ENCODE measurements around the gene CREB5. TPM values are rescaled to one million over a fixed set of nuclear protein-coding genes. Genes with fewer than 3 reads are reported as not detected.

The CREB5 gene
- total and polyA plus RNA-seq, 2 of the 13 experiments (the other 11 are each of a cell fraction or from before 2014, with no cell fraction given): 0.38 to 0.71 TPM

DNA sequence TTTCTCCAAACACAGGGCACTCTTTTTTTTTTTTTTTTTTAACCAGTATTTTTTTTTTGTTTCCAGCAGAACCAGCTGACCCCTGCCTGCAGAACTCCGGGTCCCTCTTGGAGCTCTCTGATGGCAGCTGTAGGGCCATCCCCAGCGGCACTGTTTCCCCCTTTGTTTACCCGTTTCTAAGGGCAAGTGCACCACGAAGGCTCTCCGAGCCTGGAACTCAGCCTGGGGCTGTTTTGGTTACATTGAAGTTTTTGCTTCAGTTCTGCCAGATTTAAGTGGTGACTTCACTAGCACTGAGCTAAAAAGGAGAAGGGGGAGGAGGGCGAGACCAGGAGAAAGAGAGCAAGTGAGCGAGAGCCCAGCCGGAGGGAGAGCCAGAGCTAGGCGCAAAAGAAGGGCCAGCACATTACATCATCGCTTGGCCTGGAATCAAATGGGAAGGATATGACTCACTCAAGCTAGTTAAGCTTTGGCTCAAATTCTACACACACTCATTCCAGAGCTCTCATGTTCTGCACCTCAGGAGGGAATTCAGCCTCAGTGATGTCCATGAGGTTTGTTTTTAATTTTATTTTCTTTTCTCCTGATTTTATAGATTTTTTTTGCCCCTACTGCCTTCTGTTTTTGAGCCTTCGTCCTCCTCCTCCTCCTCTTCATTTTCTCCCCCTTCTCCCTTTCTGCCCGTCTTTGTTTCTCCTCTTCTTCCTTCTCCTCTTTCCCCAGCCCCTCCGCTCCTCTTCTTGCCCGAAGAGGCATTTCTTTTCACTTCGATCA is 273.5 kb downstream of the CREB5 start (continued):
- TF ChIP-seq TFDP1 (CRISPR knock-in tag; IDR thresholded peaks at IDR 0.05; ENCODE audit: borderline replicate concordance) (no peak), CEBPB (IDR thresholded peaks at IDR 0.05; ENCODE audit: borderline replicate concordance, low read depth, low read length) (peak; percentile 51; the same call in 1 of the 2 replicates), FOSL2 (CRISPR knock-in tag; IDR thresholded peaks at IDR 0.05) (peak; percentile 94), GATAD2A (CRISPR knock-in tag; IDR thresholded peaks at IDR 0.05) (no peak)

DNA sequence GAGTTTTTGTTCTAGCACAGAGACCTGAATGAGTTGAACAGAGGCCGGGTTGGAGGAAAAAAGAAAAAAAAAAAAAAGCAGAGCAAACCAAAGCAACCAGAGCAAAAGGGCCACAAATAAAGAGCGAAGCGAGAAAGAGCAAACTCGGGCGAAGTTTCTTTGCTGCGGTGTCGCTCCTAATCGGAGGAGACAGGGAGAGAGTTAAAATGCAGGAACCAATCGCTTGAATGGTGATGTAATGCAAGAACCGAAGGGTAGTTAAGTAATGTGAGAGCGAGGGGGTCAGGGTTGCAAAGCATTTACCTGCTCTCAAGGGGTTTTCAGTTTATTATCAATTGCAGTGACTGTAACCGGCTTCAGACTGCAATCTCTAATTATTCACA is 274.1 kb downstream of the CREB5 start:
- H3K9me3 ChIP-seq (ENCODE audit: low read length): no peaks in the 10 kb centered on the region
- H3K4me1 ChIP-seq (ENCODE audit: insufficient read depth, low read length): peaks cover 8% of the 10 kb centered on the region; the same call in 1 of the 2 replicates
- no peaks in the 10 kb centered on the region for H3K79me2 ChIP-seq (ENCODE audit: insufficient read depth, low read length)
- H2AFZ ChIP-seq (ENCODE audit: low read length): no peak overlapping the region
- H3K4me2 ChIP-seq (ENCODE audit: low read depth, low read length): no peak overlapping the region
- TSS peak; percentile 90 for BruUV-seq (replicated peaks)
- POLR2A ChIA-PET: no interaction called here
- no peak overlapping the region for H3K4me3 ChIP-seq (replicated peaks in 1 of 3; ENCODE audit: insufficient read depth in 1 of 3, low read depth in 2 of 3, low read length in 3 of 3)
- no peak overlapping the region for H3K27ac ChIP-seq (ENCODE audit: extremely low read length, insufficient read depth, low read length)
- H3K9ac ChIP-seq (ENCODE audit: insufficient read depth, low read depth, low read length): no peak overlapping the region
- no peaks in the 10 kb centered on the region for H4K20me1 ChIP-seq (ENCODE audit: insufficient read depth, low read length)
- FAIRE-seq (no peak), ATAC-seq (no peak), DNase-seq (ENCODE audit: low spot score) (no peak)
- intact Hi-C loops (cut with micrococcal nuclease; ENCODE audit: unreplicated experiment) (no loop called here), in situ Hi-C loops (cut with HindIII; ENCODE audit: extremely low pct_ligation_motif_present, low pct_unique_long_range_greater_than_20kb) (no loop called here)
- whole genome bisulfite sequencing (ENCODE audit: low lambda C conversion rate): 78% methylated on average over 12 of the region's 12 CpGs
- H3K36me3 ChIP-seq (replicated peaks in 1 of 2; ENCODE audit: control insufficient read depth in 1 of 2, insufficient read depth in 2 of 2, low read length in 2 of 2): no peaks in the 10 kb centered on the region
- CTCF ChIA-PET (ENCODE audit: low intra/inter-chr PET ratio, low total read pairs): no interaction called here
- peaks cover 0 to 11% of the 10 kb centered on the region in 2 experiments; a peak in 1 of 5 replicates for H3K27me3 ChIP-seq (ENCODE audit: control insufficient read depth in 1 of 2, insufficient read depth in 2 of 2, low read length in 2 of 2)
- TF ChIP-seq, protein P1, sequence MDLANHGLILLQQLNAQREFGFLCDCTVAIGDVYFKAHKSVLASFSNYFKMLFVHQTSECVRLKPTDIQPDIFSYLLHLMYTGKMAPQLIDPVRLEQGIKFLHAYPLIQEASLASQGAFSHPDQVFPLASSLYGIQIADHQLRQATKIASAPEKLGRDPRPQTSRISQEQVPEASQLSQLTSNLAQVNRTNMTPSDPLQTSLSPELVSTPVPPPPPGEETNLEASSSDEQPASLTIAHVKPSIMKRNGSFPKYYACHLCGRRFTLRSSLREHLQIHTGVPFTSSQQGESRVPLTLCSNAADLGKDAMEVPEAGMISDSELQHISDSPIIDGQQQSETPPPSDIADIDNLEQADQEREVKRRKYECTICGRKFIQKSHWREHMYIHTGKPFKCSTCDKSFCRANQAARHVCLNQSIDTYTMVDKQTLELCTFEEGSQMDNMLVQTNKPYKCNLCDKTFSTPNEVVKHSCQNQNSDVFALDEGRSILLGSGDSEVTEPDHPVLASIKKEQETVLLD (CRISPR knock-in tag; IDR thresholded peaks at IDR 0.05; ENCODE audit: low read depth): no peak
- TF ChIP-seq ZNF326 (CRISPR knock-in tag; IDR thresholded peaks at IDR 0.05; ENCODE audit: borderline replicate concordance) (no peak), ZC3H13 (CRISPR knock-in tag; IDR thresholded peaks at IDR 0.05) (no peak), ZNF30 (CRISPR knock-in tag; IDR thresholded peaks at IDR 0.05) (no peak), TMF1 (CRISPR knock-in tag; IDR thresholded peaks at IDR 0.05; ENCODE audit: low read depth) (no peak), ZNF468 (CRISPR knock-in tag; IDR thresholded peaks at IDR 0.05) (no peak), PHF21A (CRISPR knock-in tag; IDR thresholded peaks at IDR 0.05) (no peak), RCOR2 (CRISPR knock-in tag; IDR thresholded peaks at IDR 0.05) (no peak), U2AF1 (optimal IDR thresholded peaks at IDR 0.05; ENCODE audit: low read depth, low read length) (no peak)
- TF ChIP-seq, protein P2, sequence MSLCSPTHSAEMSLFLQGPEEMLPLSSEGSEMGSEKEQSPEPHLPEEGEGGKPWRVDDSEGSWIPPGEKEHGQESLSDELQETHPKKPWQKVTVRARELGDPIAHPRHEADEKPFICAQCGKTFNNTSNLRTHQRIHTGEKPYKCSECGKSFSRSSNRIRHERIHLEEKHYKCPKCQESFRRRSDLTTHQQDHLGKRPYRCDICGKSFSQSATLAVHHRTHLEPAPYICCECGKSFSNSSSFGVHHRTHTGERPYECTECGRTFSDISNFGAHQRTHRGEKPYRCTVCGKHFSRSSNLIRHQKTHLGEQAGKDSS (CRISPR knock-in tag; IDR thresholded peaks at IDR 0.05; ENCODE audit: borderline replicate concordance, low read depth): no peak
